Endothelial cell (in vitro differentiated cells): ENCODE results near the gene ZNF334. TPM values are rescaled to one million over a fixed set of nuclear protein-coding genes. Genes with fewer than 3 reads are reported as not detected.

Experiments
- DNase-seq: peaks from one replicate; pipeline ENCODE4 v3.0.0; 2021; ENCODE audit warnings: low spot score
- H3K27ac Mint-ChIP-seq: one replicate; pipeline ENCODE4 v1.8.0; 2021; ENCODE audit warnings: mixed read lengths, inconsistent platforms; ENCODE audit not compliant: unreplicated experiment
- H3K27me3 Mint-ChIP-seq: one replicate; pipeline ENCODE4 v1.8.0; 2021; ENCODE audit warnings: mild to moderate bottlenecking, moderate library complexity, mixed read lengths, inconsistent platforms; ENCODE audit not compliant: unreplicated experiment
- H3K36me3 Mint-ChIP-seq: one replicate; pipeline ENCODE4 v1.8.0; 2021; ENCODE audit warnings: mild to moderate bottlenecking, low read depth, mixed read lengths, inconsistent platforms; ENCODE audit not compliant: unreplicated experiment
- H3K4me1 Mint-ChIP-seq: one replicate; pipeline ENCODE4 v1.8.0; 2021; ENCODE audit warnings: mild to moderate bottlenecking, mixed read lengths, inconsistent platforms; ENCODE audit not compliant: unreplicated experiment
- H3K4me3 Mint-ChIP-seq: one replicate; pipeline ENCODE4 v1.8.0; 2021; ENCODE audit warnings: mild to moderate bottlenecking, mixed read lengths, inconsistent platforms; ENCODE audit not compliant: unreplicated experiment
- H3K9me3 Mint-ChIP-seq: one replicate; pipeline ENCODE4 v1.8.0; 2021; ENCODE audit warnings: mixed read lengths, inconsistent platforms; ENCODE audit not compliant: unreplicated experiment
- total RNA-seq: library from RNA; stranded (reverse); fragmentation: NEBNext Ultra II Directional; extraction: Animal tissue kit (Norgen Biotek cat#: 25700); gene quantifications from one replicate; pipeline ENCODE4 v1.2.1, GENCODE V29; 2021; ENCODE audit not compliant: unreplicated experiment
- TF ChIP-seq, protein P1 (sequence below): fragments of 200-600 bp; sonication (generic); IDR thresholded peaks from one replicate; pipeline ENCODE4 v1.5.0; 2021; ENCODE audit warnings: antibody characterized with exemption; ENCODE audit not compliant: unreplicated experiment

ZNF334 gene
- total RNA-seq, 1 donor from 2014 or later = 19.5 TPM

DNA sequence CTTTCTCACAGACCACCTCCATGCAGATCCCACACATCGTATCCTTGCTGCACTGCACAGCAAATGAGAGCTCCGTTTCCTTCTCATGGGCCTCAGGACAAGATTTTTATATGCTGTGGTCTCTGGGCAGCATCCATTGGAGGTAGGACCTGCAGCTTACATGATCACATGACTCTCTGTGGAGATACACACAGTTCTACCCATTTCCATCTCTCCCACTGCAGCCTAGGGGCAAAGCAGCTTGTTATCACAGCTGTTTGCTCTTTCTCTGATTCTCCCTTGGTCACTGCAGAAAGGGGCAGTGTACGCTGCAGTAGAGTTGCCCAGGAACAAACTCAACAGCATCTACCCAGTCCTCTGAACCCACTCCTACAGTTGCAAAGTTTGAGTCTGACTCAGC, 48.9 kb downstream of the ZNF334 start:
- H3K27ac Mint-ChIP-seq = no peak overlapping the region
- H3K9me3 Mint-ChIP-seq = no peaks in the 10 kb centered on the region
- no peaks in the 10 kb centered on the region for H3K36me3 Mint-ChIP-seq
- H3K4me1 Mint-ChIP-seq = peaks cover 3% of the 10 kb centered on the region
- no peak overlapping the region for H3K4me3 Mint-ChIP-seq
- H3K27me3 Mint-ChIP-seq = peaks cover 7% of the 10 kb centered on the region
- TF ChIP-seq, protein P1, sequence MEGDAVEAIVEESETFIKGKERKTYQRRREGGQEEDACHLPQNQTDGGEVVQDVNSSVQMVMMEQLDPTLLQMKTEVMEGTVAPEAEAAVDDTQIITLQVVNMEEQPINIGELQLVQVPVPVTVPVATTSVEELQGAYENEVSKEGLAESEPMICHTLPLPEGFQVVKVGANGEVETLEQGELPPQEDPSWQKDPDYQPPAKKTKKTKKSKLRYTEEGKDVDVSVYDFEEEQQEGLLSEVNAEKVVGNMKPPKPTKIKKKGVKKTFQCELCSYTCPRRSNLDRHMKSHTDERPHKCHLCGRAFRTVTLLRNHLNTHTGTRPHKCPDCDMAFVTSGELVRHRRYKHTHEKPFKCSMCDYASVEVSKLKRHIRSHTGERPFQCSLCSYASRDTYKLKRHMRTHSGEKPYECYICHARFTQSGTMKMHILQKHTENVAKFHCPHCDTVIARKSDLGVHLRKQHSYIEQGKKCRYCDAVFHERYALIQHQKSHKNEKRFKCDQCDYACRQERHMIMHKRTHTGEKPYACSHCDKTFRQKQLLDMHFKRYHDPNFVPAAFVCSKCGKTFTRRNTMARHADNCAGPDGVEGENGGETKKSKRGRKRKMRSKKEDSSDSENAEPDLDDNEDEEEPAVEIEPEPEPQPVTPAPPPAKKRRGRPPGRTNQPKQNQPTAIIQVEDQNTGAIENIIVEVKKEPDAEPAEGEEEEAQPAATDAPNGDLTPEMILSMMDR = no peak
- no peak for DNase-seq

DNA sequence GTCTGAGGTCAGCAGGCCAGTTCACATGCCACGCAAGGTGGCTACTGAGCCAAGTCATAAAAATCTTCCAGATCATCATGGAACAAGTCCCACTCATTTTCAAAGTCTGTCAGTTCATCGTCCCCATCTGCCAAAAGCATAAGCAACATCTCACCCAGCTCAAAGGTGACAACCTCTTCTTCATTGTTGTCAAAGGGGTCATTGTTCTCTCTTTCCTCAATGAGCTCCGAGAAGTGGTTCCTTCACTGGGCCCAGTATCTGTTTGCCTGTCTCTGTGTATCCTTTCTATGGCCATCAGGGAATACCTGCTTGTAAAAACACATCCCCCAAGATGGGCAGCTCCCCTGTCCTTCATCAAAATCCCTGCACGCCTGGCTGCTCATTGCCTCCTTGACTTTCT, 49.5 kb downstream of the ZNF334 start:
- no peak for DNase-seq
- no peak overlapping the region for H3K4me3 Mint-ChIP-seq
- H3K27ac Mint-ChIP-seq = no peak overlapping the region
- H3K27me3 Mint-ChIP-seq = peaks cover 7% of the 10 kb centered on the region
- H3K36me3 Mint-ChIP-seq = no peaks in the 10 kb centered on the region
- no peaks in the 10 kb centered on the region for H3K9me3 Mint-ChIP-seq
- H3K4me1 Mint-ChIP-seq = peaks cover 5% of the 10 kb centered on the region
- TF ChIP-seq, protein P1 = no peak

- TF ChIP-seq, protein P1 = no peak
- peaks cover 3% of the 10 kb centered on the region for H3K9me3 Mint-ChIP-seq
- no peak overlapping the region for H3K27ac Mint-ChIP-seq
- peaks cover 7% of the 10 kb centered on the region for H3K36me3 Mint-ChIP-seq
- H3K4me3 Mint-ChIP-seq = no peak overlapping the region
- H3K4me1 Mint-ChIP-seq = peaks cover 5% of the 10 kb centered on the region
- peaks cover 7% of the 10 kb centered on the region for H3K27me3 Mint-ChIP-seq
- no peak for DNase-seq
Measured at GRCh38 chr20:46461808-46462207, 51.6 kb downstream of the ZNF334 start.

GRCh38 chr20:46458866-46459750, 54.3 kb downstream of the ZNF334 start:
- DNase-seq = peak; percentile 77
- TF ChIP-seq, protein P1 = no peak
- Mint-ChIP-seq H3K36me3 (peaks cover 19% of the 10 kb centered on the region), H3K27ac (no peak overlapping the region), H3K9me3 (peaks cover 9% of the 10 kb centered on the region), H3K4me1 (peaks cover 5% of the 10 kb centered on the region), H3K27me3 (peaks cover 5% of the 10 kb centered on the region), H3K4me3 (peak overlapping the region; percentile 83)
